Measurements from ENCODE around the gene BANF2. TPM values are rescaled to one million over a fixed set of nuclear protein-coding genes. Genes with fewer than 3 reads are reported as not detected.

Gene BANF2
- total and polyA plus RNA-seq, 11 donors: not detected

DNA sequence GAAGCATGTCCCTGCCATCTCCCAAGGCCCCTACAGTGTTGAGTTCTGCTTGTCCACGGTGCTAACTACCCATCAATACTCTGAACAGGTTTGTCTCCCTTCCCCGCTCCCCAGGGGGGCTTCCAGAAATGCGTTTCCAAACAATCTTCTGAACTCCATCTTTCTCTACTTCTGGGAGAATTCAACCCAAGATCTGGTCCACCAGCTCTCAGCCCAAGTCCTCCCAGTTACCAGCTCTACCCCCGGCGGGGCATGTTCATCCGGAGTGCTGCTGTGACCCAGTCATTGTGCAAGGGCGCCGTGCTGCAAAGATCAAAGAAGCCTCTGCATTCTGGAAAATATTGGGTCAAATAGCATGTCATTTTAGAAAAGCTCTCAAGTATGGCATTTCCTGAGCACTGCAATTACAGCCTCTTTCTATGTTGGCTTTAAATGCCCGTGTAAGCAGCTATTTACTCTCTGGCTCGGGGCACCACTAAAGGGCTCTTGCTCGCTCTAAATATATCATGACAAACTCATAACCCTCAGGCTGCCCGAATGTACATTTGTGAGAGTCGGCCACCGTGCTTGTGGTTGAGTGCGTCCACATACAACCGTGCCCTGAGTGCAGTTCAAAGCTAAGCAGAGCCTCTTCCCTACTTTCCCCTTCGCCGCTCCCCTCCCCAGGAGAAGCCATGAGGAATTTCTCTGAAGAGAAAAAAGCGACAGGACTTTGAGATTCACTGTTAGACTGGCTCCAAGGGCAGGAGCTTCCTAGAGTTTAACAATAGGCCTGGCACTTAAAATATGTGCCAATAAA, 71.6 kb downstream of the BANF2 start:
- Histone ChIP-seq H3K27me3 (no peaks in the 10 kb centered on the region), H3K4me1 (no peaks in the 10 kb centered on the region), H3K9me3 (no peaks in the 10 kb centered on the region), H3K27ac (no peak overlapping the region), H3K4me3 (no peak overlapping the region), H3K36me3 (no peaks in the 10 kb centered on the region)
- no peak for DNase-seq
- intact Hi-C loops (cut with DNase I): no loop called here
- no peak for ATAC-seq
- WGBS, 4 donors: 67 to 84% (median 70%) methylated on average over 16 to 19 of the region's 19 CpGs
- TF ChIP-seq POLR2A (IDR thresholded peaks at IDR 0.05) (no peak), CTCF (IDR thresholded peaks at IDR 0.05) (no peak)

GRCh38 chr20:17772005-17772343, 72.2 kb downstream of the BANF2 start:
- no peaks in the 10 kb centered on the region for H3K9me3 ChIP-seq
- ATAC-seq (no peak), DNase-seq (no peak)
- intact Hi-C loops (cut with DNase I): no loop called here
- 52 to 64% (median 58%) methylated on average over 3 of the region's 3 CpGs for WGBS, 4 donors
- no peaks in the 10 kb centered on the region for H3K36me3 ChIP-seq
- no peaks in the 10 kb centered on the region for H3K27me3 ChIP-seq
- no peak overlapping the region for H3K27ac ChIP-seq
- H3K4me3 ChIP-seq: no peak overlapping the region
- TF ChIP-seq POLR2A (IDR thresholded peaks at IDR 0.05) (no peak), CTCF (IDR thresholded peaks at IDR 0.05) (no peak)
- H3K4me1 ChIP-seq: no peaks in the 10 kb centered on the region

GRCh38 chr20:17773619-17774018, 73.9 kb downstream of the BANF2 start:
- Histone ChIP-seq H3K4me3 (no peak overlapping the region), H3K36me3 (no peaks in the 10 kb centered on the region), H3K4me1 (no peaks in the 10 kb centered on the region), H3K9me3 (no peaks in the 10 kb centered on the region), H3K27me3 (no peaks in the 10 kb centered on the region), H3K27ac (no peak overlapping the region)
- no peak for TF ChIP-seq CTCF (IDR thresholded peaks at IDR 0.05)
- TF ChIP-seq POLR2A (IDR thresholded peaks at IDR 0.05): no peak
- ATAC-seq (no peak), DNase-seq (no peak)
- intact Hi-C loops (cut with DNase I): no loop called here
- WGBS, 4 donors: 87 to 91% (median 90%) methylated on average over 6 of the region's 6 CpGs

DNA sequence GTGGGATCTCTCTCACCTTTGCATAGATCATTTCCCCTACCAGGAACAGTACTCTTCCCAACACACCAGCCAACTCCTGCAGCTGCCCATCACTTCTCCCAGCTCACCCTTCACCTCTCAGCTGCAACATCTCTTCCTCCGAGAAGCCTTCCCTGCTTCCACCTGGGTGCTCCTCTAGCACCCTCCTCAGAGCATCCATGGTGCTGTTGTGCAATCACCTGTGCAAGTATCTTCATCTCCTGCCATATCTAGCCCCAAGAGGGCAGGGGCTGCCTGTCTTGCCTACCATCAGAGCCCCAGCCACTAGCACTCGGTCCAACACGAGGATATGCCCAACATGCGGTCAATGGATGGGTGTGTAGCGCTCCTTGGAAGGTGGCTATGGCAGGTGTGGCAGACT, 75.8 kb downstream of the BANF2 start:
- no peak overlapping the region for H3K4me3 ChIP-seq
- WGBS, 4 donors: 93 to 99% (median 97%) methylated on average over 5 of the region's 5 CpGs
- H3K4me1 ChIP-seq: no peaks in the 10 kb centered on the region
- H3K27ac ChIP-seq: no peak overlapping the region
- intact Hi-C loops (cut with DNase I): no loop called here
- no peaks in the 10 kb centered on the region for H3K9me3 ChIP-seq
- ATAC-seq (no peak), DNase-seq (no peak)
- TF ChIP-seq POLR2A (IDR thresholded peaks at IDR 0.05): no peak
- no peak for TF ChIP-seq CTCF (IDR thresholded peaks at IDR 0.05)
- H3K27me3 ChIP-seq: no peaks in the 10 kb centered on the region
- no peaks in the 10 kb centered on the region for H3K36me3 ChIP-seq

Measured in heart left ventricle (tissue), 16 donors.